RWPE2 (cell line): ENCODE data around the gene OCA2.

ENCODE experiments used
- ATAC-seq: fragments of 200-7000 bp; cut with Tn5 transposase; 3 replicates; pipeline ENCODE4 v1.9.1; 2021; ENCODE audit warnings: low read depth
- DNase-seq: peaks from one replicate; pipeline ENCODE4 v3.0.0-alpha.2; 2020; ENCODE audit warnings: low spot score
- H3K27ac ChIP-seq: fragments of 450-650 bp; 2 replicates; pipeline ENCODE4 v1.5.1; 2017; ENCODE audit warnings: mild to moderate bottlenecking; ENCODE audit not compliant: poor library complexity, severe bottlenecking
- H3K27me3 ChIP-seq: fragments of 250-450 bp; sonication (Bioruptor Pico); 2 replicates; pipeline ENCODE4 v1.5.1; 2021; ENCODE audit warnings: mild to moderate bottlenecking, moderate library complexity; ENCODE audit not compliant: insufficient read depth, poor library complexity, severe bottlenecking
- H3K36me3 ChIP-seq: fragments of 250-450 bp; sonication (Bioruptor Pico); 2 replicates; pipeline ENCODE4 v1.5.1; 2020; ENCODE audit warnings: low read depth, mild to moderate bottlenecking, moderate library complexity
- H3K4me1 ChIP-seq: fragments of 250-450 bp; sonication (Bioruptor Pico); 2 replicates; pipeline ENCODE4 v1.5.1; 2021; ENCODE audit warnings: mild to moderate bottlenecking, moderate library complexity; ENCODE audit not compliant: insufficient read depth, poor library complexity, severe bottlenecking
- H3K4me3 ChIP-seq: fragments of 250-450 bp; sonication (Bioruptor Pico); 2 replicates; pipeline ENCODE4 v1.5.1; 2021; ENCODE audit warnings: mild to moderate bottlenecking, moderate library complexity; ENCODE audit not compliant: severe bottlenecking
- H3K9me3 ChIP-seq: fragments of 250-450 bp; sonication (Bioruptor Pico); 2 replicates; pipeline ENCODE4 v1.5.1; 2021; ENCODE audit warnings: mild to moderate bottlenecking, moderate library complexity; ENCODE audit not compliant: severe bottlenecking
- TF ChIP-seq, protein P1 (sequence below): fragments of 450-650 bp; IDR thresholded peaks from one replicate; pipeline ENCODE4 v1.5.1; 2017; ENCODE audit warnings: mild to moderate bottlenecking, moderate library complexity; ENCODE audit not compliant: poor library complexity, severe bottlenecking

OCA2 gene

DNA sequence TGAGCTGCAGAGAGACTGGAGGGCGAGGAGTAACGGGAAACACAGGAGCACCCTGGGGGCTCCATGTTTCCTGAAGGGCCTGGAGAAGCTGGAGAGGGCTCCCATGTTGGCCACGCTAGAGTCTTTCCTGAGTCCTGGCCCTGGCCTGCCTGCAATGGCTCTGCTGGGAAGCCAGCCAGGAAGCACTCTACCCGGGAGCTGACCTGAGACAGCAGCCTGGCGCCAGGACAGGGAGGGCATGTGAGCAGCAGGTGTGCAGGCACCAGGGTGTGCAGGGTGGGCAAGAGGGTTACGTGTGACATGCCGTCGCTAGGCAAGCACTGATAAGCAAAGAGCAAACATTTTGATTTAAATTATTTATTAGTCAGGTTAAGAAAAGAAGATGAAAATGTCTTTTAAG is 301.4 kb downstream of the OCA2 start:
- Histone ChIP-seq H3K27me3 (peaks cover 12% of the 10 kb centered on the region), H3K36me3 (no peaks in the 10 kb centered on the region), H3K4me1 (no peaks in the 10 kb centered on the region), H3K9me3 (no peaks in the 10 kb centered on the region), H3K27ac (no peak overlapping the region), H3K4me3 (no peak overlapping the region)
- no peak for DNase-seq
- TF ChIP-seq, protein P1, sequence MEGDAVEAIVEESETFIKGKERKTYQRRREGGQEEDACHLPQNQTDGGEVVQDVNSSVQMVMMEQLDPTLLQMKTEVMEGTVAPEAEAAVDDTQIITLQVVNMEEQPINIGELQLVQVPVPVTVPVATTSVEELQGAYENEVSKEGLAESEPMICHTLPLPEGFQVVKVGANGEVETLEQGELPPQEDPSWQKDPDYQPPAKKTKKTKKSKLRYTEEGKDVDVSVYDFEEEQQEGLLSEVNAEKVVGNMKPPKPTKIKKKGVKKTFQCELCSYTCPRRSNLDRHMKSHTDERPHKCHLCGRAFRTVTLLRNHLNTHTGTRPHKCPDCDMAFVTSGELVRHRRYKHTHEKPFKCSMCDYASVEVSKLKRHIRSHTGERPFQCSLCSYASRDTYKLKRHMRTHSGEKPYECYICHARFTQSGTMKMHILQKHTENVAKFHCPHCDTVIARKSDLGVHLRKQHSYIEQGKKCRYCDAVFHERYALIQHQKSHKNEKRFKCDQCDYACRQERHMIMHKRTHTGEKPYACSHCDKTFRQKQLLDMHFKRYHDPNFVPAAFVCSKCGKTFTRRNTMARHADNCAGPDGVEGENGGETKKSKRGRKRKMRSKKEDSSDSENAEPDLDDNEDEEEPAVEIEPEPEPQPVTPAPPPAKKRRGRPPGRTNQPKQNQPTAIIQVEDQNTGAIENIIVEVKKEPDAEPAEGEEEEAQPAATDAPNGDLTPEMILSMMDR: no peak
- no peak for ATAC-seq

DNA sequence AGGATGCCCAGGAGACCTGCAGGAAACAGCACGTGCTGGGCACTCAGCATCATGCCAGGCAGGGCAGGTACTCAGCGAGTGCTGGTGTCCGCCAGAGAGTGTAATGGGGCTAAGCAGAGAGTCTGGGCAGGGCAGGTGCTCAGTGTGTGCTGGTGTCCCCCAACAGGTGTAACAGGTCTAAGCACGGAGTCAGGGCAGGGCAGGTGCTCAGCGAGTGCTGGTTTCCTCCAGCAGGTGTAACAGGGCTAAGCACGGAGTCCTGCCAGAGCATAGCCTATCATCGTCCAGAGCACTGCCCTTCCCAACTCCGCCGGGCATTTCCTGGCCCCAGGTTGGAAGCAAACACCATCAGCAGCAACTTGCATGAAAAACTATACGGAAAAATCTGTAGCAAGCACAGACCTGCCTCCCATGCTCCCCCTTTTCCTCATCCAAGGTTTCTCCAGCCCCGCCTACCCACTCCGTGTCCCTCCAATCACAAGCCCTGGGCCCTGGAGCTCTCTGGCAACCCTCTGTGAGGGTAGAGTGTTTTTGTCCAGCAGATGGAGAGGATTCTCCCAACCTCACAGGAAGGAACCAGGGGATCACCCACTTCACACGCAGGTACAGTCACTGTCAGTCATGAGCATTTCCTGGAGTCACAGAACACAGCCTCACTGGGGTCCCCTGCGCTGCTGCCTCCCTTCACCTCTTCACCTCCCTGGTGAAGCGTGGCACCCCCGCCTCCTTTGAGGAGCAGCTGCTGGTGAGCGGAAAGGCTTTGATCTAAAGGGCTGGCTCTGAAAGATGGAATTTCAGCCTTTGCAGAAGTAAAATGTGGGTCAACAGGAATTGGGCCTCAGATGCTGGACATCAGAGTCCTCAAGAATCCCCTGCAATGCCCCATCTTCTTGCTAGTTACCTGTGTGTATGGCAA is 302.5 kb downstream of the OCA2 start:
- Histone ChIP-seq H3K4me1 (no peaks in the 10 kb centered on the region), H3K4me3 (no peak overlapping the region), H3K27ac (no peak overlapping the region), H3K27me3 (peaks cover 6% of the 10 kb centered on the region), H3K36me3 (no peaks in the 10 kb centered on the region), H3K9me3 (no peaks in the 10 kb centered on the region)
- ATAC-seq: peak; percentile 35; the same call in 2 of the 3 replicates
- TF ChIP-seq, protein P1: no peak
- no peak for DNase-seq

DNA sequence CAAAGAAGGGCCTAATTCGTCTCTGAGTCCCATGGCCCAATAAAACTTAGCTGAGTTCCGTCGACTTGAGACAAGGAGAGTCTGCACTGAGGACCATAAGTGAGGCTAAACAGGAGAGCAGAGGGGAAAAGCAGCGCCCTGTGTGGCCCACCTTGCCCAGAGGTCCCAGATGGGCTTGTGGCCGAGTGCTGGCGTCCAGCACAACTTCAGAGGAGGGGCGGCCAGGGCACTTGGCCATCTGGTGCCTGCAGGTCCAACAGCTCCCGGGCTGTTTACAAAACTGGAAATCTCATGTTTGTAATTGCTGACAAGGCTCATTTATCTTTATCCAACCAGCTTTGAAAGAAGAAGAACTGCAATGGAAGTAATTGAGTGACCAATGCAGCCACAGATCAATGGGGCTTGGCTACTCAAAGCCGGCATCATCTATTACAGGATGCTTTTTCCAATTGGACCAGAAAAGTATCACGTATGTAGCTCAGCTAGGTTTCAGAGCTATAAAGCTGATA is 306.3 kb downstream of the OCA2 start:
- Histone ChIP-seq H3K36me3 (no peaks in the 10 kb centered on the region), H3K27me3 (peaks cover 6% of the 10 kb centered on the region), H3K9me3 (no peaks in the 10 kb centered on the region), H3K27ac (no peak overlapping the region), H3K4me3 (no peak overlapping the region), H3K4me1 (no peaks in the 10 kb centered on the region)
- TF ChIP-seq, protein P1: no peak
- ATAC-seq (no peak), DNase-seq (no peak)

DNA sequence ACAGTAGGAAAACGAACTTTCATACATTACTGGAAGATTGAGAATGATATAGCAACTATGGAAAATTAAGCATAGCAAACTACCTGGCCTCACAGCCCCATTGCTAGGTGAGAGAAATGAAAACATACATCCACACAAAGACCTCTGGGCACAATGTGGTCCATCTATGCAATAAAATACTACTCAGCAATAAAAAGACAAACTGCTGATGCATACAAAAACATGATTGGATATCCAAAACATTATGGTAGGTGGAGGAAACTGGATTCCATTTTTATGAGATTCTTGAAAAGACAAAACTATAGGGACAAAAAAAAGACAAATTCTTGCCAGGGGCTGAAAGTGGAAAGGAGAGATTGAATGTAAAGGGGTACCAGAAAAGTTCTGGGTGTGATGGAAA is 308.8 kb downstream of the OCA2 start:
- no peak overlapping the region for H3K27ac ChIP-seq
- H3K9me3 ChIP-seq: no peaks in the 10 kb centered on the region
- no peaks in the 10 kb centered on the region for H3K4me1 ChIP-seq
- TF ChIP-seq, protein P1: no peak
- no peak overlapping the region for H3K4me3 ChIP-seq
- DNase-seq (no peak), ATAC-seq (no peak)
- peaks cover 15% of the 10 kb centered on the region for H3K27me3 ChIP-seq
- no peaks in the 10 kb centered on the region for H3K36me3 ChIP-seq

DNA sequence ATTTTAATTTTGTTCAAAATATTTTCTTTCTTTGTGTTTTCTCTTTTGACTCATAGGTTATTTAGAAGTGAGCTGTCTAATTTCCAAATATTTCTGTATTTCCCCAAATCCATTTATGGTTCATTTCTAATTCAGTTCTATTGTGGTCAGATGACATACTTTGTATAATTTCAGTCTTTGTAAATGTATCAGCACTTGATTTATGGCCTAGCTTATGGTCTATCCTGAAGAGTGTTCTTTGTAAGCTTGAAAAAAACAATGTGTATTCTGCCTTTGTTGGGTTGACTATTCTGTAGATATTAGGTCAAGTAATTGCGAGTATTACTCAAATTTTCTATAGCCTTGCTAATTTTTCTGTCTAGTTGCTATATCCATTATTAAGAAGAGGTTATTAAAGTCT is 311.2 kb downstream of the OCA2 start:
- Histone ChIP-seq H3K9me3 (no peaks in the 10 kb centered on the region), H3K27ac (no peak overlapping the region), H3K36me3 (no peaks in the 10 kb centered on the region), H3K4me3 (no peak overlapping the region), H3K4me1 (no peaks in the 10 kb centered on the region), H3K27me3 (peaks cover 12% of the 10 kb centered on the region)
- ATAC-seq (no peak), DNase-seq (no peak)
- TF ChIP-seq, protein P1: no peak
